Loucy (cell line): Measurements from ENCODE around the gene IFI6.

Source experiments
- H2AFZ ChIP-seq: fragments of 200-600 bp; sonication (generic); 2 replicates; pipeline ENCODE4 v1.6.0; 2016; ENCODE audit warnings: antibody characterized with exemption, mild to moderate bottlenecking, low read length, moderate library complexity
- H3F3A ChIP-seq: fragments of 200-600 bp; 2 replicates; pipeline ENCODE4 v1.6.0; 2016; ENCODE audit warnings: antibody characterized with exemption, low read depth, mild to moderate bottlenecking
- H3K27me3 ChIP-seq: fragments of 200-600 bp; sonication (generic); 2 replicates; pipeline ENCODE4 v1.6.1; 2014; ENCODE audit warnings: low read length, mild to moderate bottlenecking; ENCODE audit not compliant: insufficient read depth, poor library complexity, severe bottlenecking
- H3K36me3 ChIP-seq: fragments of 200-600 bp; sonication (generic); 2 replicates; pipeline ENCODE4 v1.6.1; 2016; ENCODE audit warnings: low read length; ENCODE audit not compliant: insufficient read depth
- H3K4me1 ChIP-seq: fragments of 200-600 bp; sonication (generic); 2 replicates; pipeline ENCODE4 v1.5.1; 2014; ENCODE audit warnings: low read length, mild to moderate bottlenecking; ENCODE audit not compliant: insufficient read depth, poor library complexity, severe bottlenecking
- H3K4me2 ChIP-seq: fragments of 200-600 bp; sonication (generic); 2 replicates; pipeline ENCODE4 v1.6.0; 2014; ENCODE audit warnings: antibody characterized with exemption, low read length, low read depth, mild to moderate bottlenecking; ENCODE audit not compliant: poor library complexity, severe bottlenecking
- H3K4me3 ChIP-seq: fragments of 200-600 bp; sonication (generic); 2 replicates; pipeline ENCODE4 v1.5.1; 2014; ENCODE audit warnings: low read length, mild to moderate bottlenecking, mixed read lengths; ENCODE audit not compliant: poor library complexity, severe bottlenecking
- H3K79me2 ChIP-seq: fragments of 200-600 bp; sonication (generic); 2 replicates; pipeline ENCODE4 v1.6.1; 2014; ENCODE audit warnings: low read length; ENCODE audit not compliant: insufficient read depth
- H3K9ac ChIP-seq: fragments of 200-600 bp; sonication (generic); 2 replicates; pipeline ENCODE4 v1.6.0; 2014; ENCODE audit warnings: mild to moderate bottlenecking, low read depth, low read length, moderate library complexity; ENCODE audit not compliant: poor library complexity, severe bottlenecking
- H3K9me2 ChIP-seq: fragments of 200-600 bp; sonication (generic); replicated peaks from 2 replicates; pipeline ENCODE4 v1.6.1; 2016; ENCODE audit warnings: low read depth, low read length, mixed read lengths
- H3K9me3 ChIP-seq: fragments of 200-600 bp; sonication (generic); 2 replicates; pipeline ENCODE4 v1.6.1; 2014; ENCODE audit warnings: mild to moderate bottlenecking, antibody characterized with exemption, low read length, low read depth; ENCODE audit not compliant: insufficient read depth
- H4K20me1 ChIP-seq: fragments of 200-600 bp; sonication (generic); 2 replicates; pipeline ENCODE4 v1.6.0; 2014; ENCODE audit warnings: antibody characterized with exemption, low read length, mild to moderate bottlenecking; ENCODE audit not compliant: insufficient read depth, poor library complexity, severe bottlenecking
- EZH2phosphoT487 ChIP-seq: fragments of 200-600 bp; IDR thresholded peaks from 2 replicates; pipeline ENCODE4 v1.6.1; 2018; ENCODE audit warnings: antibody characterized with exemption, mild to moderate bottlenecking, moderate library complexity, borderline replicate concordance
- TF ChIP-seq, protein P1 (sequence below): fragments of 200-600 bp; sonication (generic); conservative IDR thresholded peaks from 2 replicates; pipeline ENCODE4 v1.5.1; 2014; ENCODE audit warnings: mild to moderate bottlenecking, antibody characterized with exemption, low read length

IFI6 gene

DNA sequence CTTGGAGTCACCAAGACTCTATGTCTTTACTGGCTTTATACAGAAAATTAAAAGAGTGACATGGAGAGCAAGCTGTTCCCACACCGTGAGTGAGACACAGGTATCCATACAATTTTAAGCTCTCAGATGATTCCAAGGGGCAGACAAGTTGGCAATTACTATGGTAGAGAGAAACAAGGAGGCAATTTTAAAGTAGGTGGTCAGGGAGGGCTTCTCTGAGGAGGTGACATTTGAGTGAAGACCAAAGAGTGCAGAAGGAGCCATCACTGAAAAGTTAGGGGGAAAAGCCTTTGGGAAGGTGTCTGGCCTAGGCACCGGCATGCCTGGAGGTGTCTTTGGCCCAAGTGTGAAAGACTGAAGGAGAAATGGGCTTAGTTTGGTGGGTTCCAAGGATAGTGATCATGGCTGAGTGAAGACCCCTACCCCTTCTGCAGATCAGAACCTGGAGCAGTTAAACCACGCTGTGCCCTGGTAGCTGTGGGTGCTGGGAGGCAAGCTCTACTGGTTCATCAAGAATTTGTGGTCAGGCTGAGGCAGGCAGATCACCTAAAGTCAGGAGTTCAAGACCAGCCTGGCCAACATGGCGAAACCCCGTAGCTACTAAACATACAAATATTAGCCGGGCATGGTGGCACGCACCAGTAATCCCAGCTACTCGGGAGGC lies 10.4 kb downstream of the IFI6 start:
- no peaks in the 10 kb centered on the region for H3K36me3 ChIP-seq

DNA sequence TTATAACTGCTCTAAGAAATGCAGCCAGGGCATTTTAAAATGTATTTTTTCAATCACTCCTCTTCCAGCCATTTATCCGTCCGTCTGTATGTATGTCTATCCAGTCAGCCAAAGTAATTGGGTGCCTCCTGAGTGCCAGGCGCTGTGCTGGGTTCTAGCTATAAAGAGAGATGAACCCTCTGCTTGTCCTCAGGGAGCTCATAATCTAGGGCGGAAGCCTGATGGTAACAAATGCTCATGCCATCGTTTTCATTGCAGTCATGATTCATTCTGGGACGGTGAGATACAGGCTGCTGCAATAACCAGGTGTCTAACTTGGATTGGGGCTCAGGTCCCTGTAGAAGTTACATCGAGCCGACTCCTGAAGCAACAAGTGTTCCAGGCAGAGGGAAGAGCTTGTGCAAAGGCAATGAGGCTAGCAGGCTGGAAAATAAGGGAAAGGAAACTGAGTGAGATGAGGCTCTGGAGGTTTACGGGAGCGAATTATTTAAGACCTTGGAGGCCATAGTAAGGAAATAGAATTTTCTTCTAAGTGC lies 11.6 kb downstream of the IFI6 start:
- H3K36me3 ChIP-seq, result no peaks in the 10 kb centered on the region
- H4K20me1 ChIP-seq, result no peaks in the 10 kb centered on the region
- H3K9me3 ChIP-seq, result no peaks in the 10 kb centered on the region
- no peaks in the 10 kb centered on the region for H3K9me2 ChIP-seq
- peaks cover 48% of the 10 kb centered on the region for H3K4me1 ChIP-seq
- H3F3A ChIP-seq, result no peaks in the 10 kb centered on the region
- no peaks in the 10 kb centered on the region for H3K27me3 ChIP-seq
- H3K4me2 ChIP-seq, result peak overlapping the region; percentile 73
- peaks cover 10% of the 10 kb centered on the region; the same call in 1 of the 2 replicates for H3K79me2 ChIP-seq
- no peak for TF ChIP-seq EZH2phosphoT487
- TF ChIP-seq, protein P1, sequence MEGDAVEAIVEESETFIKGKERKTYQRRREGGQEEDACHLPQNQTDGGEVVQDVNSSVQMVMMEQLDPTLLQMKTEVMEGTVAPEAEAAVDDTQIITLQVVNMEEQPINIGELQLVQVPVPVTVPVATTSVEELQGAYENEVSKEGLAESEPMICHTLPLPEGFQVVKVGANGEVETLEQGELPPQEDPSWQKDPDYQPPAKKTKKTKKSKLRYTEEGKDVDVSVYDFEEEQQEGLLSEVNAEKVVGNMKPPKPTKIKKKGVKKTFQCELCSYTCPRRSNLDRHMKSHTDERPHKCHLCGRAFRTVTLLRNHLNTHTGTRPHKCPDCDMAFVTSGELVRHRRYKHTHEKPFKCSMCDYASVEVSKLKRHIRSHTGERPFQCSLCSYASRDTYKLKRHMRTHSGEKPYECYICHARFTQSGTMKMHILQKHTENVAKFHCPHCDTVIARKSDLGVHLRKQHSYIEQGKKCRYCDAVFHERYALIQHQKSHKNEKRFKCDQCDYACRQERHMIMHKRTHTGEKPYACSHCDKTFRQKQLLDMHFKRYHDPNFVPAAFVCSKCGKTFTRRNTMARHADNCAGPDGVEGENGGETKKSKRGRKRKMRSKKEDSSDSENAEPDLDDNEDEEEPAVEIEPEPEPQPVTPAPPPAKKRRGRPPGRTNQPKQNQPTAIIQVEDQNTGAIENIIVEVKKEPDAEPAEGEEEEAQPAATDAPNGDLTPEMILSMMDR, result no peak
- peak overlapping the region; percentile 88 for H3K9ac ChIP-seq
- peak overlapping the region; percentile 80 for H3K4me3 ChIP-seq
- no peak overlapping the region for H2AFZ ChIP-seq

More for the DNA sequence above, 10.4 kb downstream of the IFI6 start:
- TF ChIP-seq, protein P1, result no peak
- no peak for TF ChIP-seq EZH2phosphoT487
- Histone ChIP-seq H3K4me1 (peaks cover 42% of the 10 kb centered on the region), H2AFZ (no peak overlapping the region), H3K9me2 (no peaks in the 10 kb centered on the region), H3K9me3 (no peaks in the 10 kb centered on the region), H3K9ac (peak overlapping the region; percentile 88), H3F3A (no peaks in the 10 kb centered on the region), H3K27me3 (no peaks in the 10 kb centered on the region), H4K20me1 (no peaks in the 10 kb centered on the region), H3K4me3 (peak overlapping the region; percentile 70), H3K4me2 (peak overlapping the region; percentile 94), H3K79me2 (peaks cover 10% of the 10 kb centered on the region; the same call in 1 of the 2 replicates)

DNA sequence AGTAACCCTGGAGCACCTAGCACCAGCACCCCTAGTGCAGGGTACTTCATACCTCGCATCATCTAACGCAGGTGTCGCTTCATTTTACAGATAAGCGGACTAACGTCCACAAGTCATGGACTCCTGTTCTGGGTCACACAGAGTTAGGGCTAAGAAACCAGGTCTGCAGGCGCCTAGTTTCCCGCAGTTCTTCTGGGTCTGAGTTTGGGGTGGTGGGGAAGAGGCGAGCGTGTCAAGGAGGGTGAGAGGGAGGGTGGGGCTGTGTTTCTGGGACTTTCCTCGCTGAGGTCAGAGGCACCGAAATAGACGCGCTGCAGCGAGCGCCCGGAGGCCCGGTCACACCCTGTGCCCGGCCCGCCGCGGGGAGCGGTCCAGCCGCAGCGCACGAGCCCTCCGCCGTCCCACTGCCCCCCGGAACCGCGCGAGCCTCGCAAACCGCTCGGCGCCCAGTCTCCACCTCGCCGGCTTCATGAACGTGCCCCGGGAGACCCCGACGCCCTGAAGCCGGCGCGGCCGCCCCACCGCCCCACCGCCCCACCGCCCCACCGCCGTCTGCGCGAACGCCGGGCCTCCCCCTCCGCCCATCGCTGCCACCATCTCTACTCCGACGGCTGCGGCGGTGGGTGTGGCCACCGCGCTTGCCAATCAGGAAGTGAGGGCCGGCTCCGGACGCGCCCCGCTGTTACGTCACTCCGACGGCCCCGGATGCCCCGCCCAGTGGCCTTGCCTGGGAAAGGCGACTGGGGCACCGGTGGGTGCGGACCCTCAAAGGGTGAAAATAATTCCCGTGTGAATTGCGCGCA lies 12.3 kb downstream of the IFI6 start:
- Histone ChIP-seq H3K9me3 (no peaks in the 10 kb centered on the region), H3K9ac (peak overlapping the region; percentile 88), H3K4me1 (peaks cover 50% of the 10 kb centered on the region)

More for the DNA sequence above, 12.3 kb downstream of the IFI6 start:
- H3K79me2 ChIP-seq, result peaks cover 10% of the 10 kb centered on the region; the same call in 1 of the 2 replicates
- H3F3A ChIP-seq, result no peaks in the 10 kb centered on the region
- H3K27me3 ChIP-seq, result no peaks in the 10 kb centered on the region
- no peaks in the 10 kb centered on the region for H3K9me2 ChIP-seq
- peak overlapping the region; percentile 80 for H3K4me2 ChIP-seq
- no peak for TF ChIP-seq EZH2phosphoT487
- TF ChIP-seq, protein P1, result no peak
- H3K36me3 ChIP-seq, result no peaks in the 10 kb centered on the region
- H4K20me1 ChIP-seq, result no peaks in the 10 kb centered on the region
- peak overlapping the region; percentile 80 for H3K4me3 ChIP-seq
- H2AFZ ChIP-seq, result no peak overlapping the region
